GM19397 (cell line): ENCODE measurements around the gene TENM4.

Experiments used
- ATAC-seq: cut with Tn5 transposase; IDR thresholded peaks from one replicate; pipeline ENCODE4 v1.9.1; 2021; ENCODE audit warnings: mild to moderate bottlenecking, moderate library complexity; ENCODE audit not compliant: unreplicated experiment

The TENM4 gene

DNA sequence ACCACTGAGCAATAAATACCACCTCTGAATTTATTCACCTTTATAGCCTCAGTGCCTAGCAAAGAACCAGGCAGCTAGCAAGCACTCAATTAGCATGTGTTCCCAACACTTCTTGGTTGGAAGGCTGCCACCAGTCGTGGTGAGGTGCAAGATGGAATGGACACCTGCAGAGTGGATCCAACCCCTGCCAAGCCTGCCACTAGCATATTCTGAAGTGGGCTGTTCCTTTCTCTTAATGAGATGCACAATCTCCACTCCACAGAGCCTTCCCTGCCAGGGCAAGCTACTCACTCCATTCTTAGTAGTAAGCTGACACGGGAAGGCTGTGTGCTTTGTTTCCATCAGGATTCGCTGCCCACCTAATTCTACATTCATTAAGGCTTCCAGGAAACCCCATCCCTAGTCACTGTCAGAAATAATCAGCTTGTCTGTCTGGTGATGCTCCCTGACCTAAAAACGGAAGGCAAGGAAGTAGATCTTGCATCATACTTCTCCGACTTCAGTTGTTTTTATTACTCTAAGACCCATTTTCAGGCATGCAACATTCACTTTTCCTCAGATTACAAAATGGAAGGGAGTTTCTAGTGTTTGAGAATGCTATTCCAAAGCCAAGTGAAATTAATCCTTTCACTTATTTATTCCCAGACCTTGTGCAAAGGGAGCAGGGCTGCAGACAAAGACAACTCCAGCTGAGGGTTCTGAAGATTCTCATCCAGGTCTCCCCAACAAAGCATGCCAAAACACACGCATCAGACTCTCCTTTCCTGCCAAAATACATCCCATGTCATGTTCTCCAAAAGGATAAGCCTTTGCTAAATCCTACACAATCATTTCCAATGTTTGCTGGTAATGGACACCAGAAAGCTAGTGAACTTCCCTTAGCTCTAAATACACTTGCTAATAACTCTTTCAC lies 128.0 kb downstream of the TENM4 start:
- ATAC-seq: no peak

DNA sequence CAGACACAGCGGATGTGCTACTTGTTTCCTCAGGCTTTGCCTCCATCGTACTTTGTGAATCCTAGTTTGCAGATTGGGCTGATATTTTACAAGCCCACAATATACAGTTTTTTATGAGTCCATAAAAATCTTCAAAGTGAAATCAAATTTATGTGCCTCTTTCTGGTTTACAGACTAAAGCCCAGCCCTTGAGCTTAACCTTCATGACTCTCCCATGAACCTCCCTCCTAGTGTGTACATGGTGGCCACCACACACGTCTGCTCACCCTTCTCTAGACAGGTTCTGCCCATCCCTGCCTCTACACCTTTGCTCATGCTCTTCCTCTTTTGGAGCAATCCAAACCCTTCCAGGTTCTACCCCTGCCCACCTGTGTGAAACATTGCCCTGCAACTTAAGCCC lies 129.4 kb downstream of the TENM4 start:
- no peak for ATAC-seq

DNA sequence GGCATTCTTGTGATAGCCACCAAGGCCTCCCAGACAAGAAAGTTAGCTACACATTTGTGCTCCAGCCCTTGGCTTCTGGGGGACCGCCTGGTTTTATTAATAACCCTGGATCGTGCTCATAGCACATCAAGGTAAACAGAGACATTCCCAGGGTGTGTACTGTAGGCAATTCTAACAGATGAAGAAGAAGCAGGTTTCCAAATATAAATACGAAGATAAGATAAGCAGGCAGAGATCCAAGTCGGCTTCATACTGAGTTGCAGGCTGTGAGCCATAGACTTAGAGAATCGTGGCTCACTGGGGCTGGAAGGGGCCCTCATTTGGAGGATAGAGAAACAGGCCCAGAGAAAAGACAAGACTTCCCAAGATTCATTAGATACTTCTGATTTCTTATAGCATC lies 131.4 kb downstream of the TENM4 start:
- no peak for ATAC-seq

DNA sequence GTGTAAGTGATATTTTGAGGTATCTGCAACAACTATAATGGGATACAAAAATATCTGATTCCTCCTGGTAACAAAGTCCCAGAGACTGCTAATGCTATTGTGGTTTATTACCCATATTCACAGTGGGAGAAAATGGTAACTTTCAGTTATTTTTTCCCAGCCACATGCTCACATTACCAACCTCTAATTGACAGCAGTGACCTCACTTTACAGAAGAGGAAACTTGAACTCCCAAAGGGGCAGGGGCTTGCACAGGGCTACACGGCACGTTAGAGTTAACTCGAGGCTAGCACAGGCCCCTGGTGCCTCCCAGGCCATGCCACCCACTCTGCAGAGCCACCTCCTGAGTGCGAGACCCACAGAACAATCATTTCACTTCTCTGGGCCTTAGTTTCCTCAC lies 132.4 kb downstream of the TENM4 start:
- ATAC-seq: no peak

DNA sequence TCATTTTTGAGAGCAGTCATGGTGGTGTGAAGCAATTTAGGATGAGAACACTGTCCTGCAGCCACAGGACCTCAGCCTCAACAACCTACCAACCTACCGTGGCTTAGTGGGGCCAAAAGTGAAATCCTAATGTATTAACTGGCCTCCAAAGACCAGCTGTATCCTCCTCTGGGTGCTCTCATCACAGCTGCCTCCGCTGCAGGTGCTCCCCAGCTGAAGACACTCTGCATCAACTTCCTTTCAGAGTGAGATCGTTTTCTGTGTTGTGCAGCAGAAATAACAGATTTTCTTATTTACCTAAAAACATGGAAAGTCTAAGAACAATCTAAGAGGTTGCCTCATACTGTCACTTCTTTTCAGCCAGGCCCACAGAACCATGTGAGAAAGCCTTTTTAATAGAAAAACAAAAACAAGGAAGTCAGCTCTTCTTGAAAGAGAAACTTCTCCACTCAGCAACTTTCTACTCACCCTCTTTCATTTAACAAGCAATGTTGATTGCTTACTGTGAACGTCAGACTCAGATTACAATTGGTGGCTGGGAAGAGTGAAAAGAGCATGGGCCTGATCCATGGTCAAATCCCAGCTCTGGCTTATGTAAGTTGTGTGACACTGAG lies 136.1 kb downstream of the TENM4 start:
- no peak for ATAC-seq

DNA sequence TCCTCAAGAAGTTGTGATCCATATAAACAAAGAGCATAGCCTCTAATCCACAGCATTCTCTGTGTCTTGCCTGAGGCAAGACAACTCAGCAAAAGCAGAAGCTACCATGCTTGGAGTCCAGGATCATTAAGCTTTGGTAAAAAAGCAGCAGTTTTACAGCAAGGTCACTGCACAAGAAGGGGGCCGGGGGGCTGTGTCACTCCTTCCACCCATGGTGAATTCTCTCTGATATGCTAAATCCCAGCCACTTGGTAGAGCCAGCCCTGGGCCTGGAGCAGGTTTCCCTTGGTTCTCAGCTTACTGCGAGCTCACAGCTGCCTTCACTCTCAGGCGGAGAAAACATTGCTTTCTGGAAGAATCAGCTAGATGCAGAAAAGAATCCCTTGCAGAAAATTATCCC lies 144.7 kb downstream of the TENM4 start:
- no peak for ATAC-seq

DNA sequence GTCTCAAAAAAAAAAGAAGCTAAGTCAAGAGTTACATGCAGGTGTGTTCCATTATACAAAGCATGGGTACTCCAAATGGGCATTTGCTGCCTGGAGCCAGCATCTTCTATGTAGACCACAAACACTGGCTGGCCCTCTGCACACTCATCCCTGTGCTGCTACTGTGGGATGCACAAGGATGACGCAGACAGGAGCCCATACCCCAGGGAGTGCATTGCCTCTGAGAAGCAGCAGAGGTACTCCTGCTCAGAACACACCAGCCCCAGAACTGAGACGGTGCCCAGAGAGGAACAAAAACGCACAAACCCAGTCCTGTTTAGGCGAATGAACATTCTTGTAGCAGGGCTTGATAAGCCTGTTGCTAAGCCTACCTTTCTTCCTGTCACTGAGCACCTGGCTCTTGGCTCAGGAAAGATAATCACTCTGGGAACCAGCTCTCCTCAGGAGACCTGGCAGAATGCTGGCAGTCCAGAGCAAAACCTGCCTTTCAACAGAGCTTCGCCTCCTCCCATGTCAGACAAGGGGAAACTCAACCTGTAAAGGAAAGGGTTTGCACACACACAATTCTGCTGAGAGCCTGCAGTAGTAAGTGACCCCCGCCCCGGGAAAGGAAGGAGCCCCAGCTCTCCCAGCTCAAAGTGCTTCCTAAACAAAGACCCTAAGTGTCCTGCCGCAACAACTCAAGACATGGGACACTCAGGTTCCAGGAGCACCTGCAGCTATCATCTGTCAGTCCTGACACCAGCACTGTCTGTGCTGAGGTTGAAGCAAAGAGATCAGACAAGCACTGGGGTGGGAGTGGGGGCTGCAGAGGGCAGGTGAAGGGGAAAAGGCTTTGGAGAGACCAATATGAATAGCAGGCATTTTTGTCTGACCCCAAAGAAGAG lies 145.7 kb downstream of the TENM4 start:
- no peak for ATAC-seq

DNA sequence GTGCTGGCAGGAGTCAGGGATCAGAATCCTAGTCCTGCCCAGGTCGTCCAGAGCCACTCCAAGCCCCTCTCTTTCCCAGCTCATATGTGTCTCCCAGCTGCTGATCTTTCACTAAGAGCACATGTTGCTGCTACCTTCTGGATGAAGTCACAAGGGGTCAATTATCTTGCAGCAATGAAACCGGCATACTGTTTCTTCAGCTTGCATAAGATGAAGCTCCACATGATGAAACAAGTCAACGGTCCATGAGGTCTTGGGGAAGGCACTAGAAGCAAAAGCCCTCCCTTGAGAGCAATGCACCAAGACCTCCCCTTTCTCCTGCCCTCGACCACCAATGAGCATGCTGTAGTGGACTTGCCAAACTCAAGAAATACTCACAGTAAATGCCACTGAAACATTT lies 148.9 kb downstream of the TENM4 start:
- ATAC-seq: no peak

DNA sequence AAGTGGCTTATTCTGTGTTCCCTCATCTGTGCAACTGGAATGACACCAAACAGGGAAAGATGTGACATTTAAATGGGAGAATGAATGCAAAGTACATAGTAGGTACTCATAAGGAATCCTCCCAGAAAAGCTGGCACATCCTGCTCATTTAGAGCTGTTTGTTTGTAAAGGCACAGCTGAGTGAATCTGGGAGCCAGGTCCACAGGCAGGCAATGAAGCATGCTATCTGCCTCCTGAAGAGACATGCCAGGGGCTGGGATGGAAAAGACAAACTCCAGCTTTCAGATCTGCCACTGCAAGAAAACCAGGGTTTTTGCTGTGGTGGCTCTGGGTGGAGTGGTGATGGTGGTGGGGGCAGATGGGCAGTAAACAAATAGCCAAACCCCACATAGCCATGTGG lies 150.1 kb downstream of the TENM4 start:
- ATAC-seq: no peak

DNA sequence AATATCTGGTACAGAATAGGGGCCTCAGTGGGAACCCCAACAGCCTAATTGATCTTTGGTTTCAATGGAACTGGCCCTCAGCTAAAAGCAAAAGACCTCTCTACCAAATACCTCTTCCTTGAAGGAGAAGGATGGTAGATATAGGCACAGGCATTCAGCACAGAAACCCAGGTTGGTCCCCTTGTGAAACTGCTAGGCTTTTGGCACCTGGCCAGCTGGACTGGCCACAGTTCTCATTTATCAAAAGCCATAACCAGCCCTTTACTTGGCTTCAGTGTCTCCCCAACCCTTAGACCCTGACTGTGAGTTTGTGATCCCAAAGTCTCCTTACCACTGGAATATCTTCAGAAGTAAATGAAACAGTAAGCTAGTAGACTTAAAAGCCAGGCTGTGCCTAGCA lies 152.9 kb downstream of the TENM4 start:
- ATAC-seq: no peak

DNA sequence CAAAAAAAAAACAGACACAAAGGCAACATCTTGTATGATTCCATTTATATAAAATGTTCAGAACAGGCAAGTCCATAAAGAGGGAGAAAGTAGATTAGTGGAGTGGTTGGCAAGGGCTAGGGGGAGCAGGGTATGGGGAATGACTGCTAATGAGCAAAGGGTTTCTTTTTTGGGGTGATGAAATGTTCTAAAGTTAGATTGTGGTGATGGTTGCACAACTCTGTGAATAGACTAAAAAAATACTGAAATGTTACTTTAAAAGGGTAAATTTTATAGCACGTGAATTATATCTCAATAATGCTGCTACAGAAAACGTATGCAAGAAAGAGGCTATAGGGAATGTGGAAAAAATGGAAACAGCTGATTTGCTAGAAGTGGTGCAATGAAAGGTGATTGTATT lies 155.1 kb downstream of the TENM4 start:
- no peak for ATAC-seq

DNA sequence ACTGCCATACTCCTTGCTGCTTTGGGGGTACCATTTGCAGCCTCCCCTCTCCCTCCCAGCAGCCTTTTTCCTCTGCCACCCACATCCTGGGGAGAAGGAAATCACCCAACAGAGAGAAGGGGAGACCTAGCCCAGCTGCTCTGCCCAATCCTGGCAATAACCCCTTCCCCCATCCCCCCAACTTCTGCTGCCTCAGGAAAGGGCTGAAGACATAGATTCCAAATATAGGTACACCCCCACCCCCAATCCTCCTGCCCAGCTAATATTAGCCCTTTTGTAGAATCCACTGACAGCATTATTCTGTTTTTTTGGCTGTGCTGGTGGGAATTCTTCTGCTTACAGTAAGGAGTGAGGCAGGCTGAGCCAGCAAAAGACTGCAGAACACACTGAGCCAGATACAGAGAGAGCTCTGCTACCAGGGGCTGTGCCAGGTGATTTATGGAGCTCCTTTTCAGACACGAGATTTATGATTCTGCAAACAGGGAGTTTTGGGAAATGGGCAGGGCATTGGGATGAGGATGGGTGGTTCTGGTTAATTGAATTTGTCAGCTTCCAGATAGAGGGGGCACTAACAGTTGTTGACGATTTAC lies 164.0 kb downstream of the TENM4 start:
- ATAC-seq: no peak

DNA sequence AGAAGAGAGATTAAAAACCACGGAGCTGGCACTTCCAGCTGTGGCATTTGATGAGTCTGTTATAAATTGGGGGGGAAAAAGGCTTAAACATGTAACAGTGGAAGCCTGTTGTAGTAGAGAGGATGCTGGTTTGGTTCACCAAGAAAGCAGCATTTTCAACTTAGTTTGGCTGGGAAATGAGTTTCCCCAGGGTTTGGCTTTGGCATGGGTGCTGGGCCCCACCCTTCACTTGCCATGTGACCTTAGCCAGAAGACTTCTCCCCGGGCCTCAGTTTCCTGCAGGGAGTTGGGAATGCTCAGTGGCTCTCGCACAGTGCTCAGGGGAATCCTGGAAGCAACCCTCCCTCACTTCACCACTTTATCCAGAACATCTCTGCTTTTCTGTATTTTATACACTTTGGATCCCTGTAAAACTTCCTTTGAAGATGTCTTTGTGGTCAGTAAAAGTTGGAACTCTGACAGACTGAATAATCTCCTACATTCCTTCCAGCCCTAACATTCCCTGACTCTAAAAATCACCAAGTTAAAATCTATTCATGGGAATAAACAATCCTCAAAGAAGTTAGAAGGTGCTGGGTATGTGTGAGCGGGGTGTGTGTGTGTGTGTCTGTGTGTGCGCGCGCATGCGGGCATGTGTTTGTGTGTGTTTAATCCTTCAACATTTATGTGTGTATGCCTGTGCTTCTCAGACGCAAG lies 166.0 kb downstream of the TENM4 start:
- no peak for ATAC-seq

DNA sequence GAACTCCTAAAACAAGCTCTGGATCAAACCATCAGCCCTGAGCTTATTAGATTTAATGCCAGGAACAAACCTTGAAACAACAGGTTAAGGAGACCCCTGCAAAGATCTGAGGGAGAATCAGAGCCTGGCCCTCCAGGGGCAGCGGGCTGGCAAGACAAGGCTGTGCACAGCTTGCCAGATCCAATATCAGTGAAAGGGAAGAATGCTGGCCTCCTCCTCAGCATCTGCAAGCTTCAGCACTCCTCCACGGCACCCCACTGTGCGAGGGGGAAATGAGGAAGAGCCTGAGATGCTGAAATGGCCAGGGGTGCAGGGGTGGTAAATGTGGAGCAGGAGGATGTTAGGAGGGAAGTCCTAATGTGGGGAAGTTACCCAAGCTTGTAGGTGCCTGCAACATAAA lies 167.0 kb downstream of the TENM4 start:
- no peak for ATAC-seq

DNA sequence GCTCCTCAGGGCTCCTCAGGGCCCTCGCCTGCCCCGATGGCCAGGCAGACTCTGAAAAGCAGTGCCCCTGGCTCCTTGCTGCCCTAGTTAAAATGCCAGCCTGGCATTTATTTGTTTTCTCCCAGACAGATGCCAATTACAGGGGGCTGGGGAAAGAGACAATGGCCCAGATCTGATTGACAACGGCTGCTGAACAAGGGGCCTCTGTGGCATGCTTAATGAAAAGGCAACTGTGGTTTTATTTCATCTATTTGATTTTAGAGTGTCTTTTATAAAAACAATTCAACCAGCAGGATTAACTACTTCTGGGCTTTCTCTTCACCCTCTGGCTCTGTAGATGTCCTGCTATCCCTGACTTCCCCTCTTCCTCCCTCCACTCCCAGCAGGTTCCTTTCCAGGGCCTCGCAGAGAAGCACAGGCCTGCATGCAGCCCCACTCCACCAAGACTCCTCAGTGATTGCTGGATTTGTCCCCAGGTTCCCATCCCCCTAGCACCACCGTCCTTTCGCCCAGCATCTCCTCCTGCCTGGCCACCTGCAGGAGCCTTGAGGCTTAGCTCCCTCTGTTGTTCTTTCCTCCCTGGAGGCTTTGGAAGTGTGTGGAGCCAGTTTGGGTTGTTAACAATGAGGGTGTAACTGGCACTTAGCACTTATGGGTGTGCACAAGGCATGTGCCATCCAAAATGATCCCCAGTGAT lies 171.1 kb downstream of the TENM4 start:
- ATAC-seq: no peak

DNA sequence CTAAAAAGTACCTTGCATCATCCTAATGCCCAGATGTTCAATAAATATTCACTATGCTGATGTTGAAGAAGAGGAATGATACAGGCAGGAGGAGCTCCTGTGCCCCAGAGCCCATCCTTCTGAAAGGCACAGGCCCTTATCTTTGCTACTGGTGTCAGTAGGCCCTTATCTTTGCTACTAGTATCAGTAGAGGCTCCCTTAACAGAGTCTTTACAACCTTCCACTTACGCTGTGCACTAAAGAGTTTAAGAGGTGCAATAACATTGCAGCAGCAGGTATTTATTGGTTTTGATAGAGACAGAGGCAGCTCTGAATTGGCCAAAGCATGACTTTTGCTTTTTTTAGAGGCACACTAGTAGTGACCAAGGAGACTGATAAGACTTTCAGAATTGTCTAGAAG lies 174.4 kb downstream of the TENM4 start:
- no peak for ATAC-seq

DNA sequence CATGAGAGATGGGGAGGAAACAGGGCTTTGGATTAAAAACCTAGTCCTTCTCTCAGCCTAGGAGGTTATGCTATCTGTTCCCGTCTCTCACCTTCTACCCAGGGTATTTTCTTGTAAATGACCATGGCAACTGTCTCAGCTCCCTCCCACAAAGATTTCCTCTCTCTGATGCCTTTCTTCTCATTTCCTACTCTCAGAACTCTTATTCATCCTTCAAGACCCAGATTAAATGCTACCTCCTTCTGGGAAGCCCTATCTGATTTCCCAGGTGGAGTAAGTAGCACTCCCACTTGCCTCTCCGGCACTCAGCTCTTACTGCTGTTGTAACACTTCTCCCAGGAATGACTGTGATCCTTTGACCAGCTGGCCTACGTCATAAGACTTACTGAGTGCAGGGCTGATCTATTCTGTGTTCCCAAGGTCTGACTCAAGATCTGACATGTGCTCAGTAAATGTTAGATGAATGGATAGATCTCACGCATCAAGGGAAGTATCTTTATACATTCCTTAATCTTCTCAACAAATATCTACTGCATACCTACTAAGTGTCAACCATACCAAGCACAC lies 175.0 kb downstream of the TENM4 start:
- no peak for ATAC-seq

DNA sequence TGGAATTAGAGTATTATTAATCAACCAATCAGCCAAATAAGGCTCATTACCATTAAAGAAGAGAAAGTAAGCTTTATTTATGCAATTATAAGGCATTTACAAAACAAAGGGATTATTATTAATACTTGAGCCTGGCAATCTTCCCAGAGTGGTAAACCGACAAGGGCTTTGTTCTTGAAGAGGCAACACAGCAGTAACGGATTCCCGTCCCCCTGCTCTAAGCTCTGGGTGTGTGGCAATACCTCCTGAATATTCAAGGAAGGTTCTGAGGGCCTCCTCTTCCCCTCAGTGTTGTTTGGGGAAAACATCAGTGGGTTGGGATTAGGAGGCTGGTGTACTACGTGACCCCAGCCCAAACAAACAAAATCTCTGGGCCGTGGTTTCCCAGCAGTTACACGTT lies 176.5 kb downstream of the TENM4 start:
- ATAC-seq: no peak

DNA sequence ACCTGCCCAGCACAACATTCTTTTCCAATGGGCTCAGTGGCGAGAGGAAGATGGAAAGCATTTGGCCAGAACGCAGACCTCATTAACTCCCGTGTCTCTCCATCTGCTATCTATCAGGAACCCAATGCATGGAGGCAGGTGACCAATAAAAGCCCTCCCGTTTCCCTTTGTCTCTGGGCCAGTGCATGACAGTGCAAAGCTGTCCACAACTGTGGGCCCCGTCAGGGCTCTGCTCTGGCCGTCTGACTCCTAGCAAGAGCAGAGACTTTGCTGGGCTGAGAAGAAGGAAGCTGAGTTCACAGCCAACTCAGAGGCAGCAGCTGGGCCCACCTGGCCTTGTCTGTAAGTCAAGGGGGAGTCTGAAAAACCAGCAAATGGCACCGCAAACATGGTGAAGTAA lies 177.8 kb downstream of the TENM4 start:
- no peak for ATAC-seq

DNA sequence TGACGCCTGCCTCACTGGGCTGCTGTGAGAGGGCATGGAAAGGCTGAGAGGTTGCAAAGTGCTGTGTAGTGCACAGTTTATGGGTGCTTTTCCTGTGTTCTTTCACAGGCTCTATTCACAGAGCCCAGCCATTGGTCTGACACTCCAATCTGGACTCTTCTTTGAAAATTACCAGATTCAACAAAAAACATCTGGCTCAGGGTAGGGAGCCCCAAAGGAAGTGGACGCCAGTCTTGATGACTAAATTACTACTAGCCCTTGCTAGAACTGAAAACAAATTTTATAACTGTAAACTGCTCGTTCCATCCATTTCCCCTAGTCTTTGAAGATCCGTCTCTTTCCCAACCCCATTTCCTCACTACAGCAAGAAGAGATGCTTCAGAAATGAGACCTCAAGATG lies 178.6 kb downstream of the TENM4 start:
- ATAC-seq: no peak
